H9 (cell line): ENCODE results near the gene ANKRD13D. TPM values are rescaled to one million over a fixed set of nuclear protein-coding genes. Genes with fewer than 3 reads are reported as not detected.
A peak's percentile ranks its signal among the peaks of the same experiment; 100 is the strongest.

ENCODE experiments used
- DNase-seq: peaks from one replicate; pipeline ENCODE4 v3.0.0-alpha.2; 2017
- H2AFZ ChIP-seq: one replicate; pipeline ENCODE4 v1.6.1; 2013; ENCODE audit warnings: mild to moderate bottlenecking, low read length, control low read depth, moderate library complexity
- H2AK5ac ChIP-seq: 2 replicates; pipeline ENCODE4 v1.6.1; 2013; ENCODE audit warnings: low read length, control low read depth, mixed read lengths; ENCODE audit not compliant: insufficient read length
- H2BK120ac ChIP-seq: one replicate; pipeline ENCODE4 v1.6.1; 2013; ENCODE audit warnings: low read depth, mild to moderate bottlenecking, low read length, control low read depth, inconsistent platforms; ENCODE audit not compliant: poor library complexity, severe bottlenecking
- H2BK12ac ChIP-seq: 2 replicates; pipeline ENCODE4 v1.6.1; 2013; ENCODE audit warnings: low read length, control low read depth, mixed read lengths, low read depth; ENCODE audit not compliant: insufficient read length
- H2BK15ac ChIP-seq: 2 replicates; pipeline ENCODE4 v1.6.1; 2013; ENCODE audit warnings: low read depth, low read length, control low read depth
- H2BK20ac ChIP-seq: one replicate; pipeline ENCODE4 v1.6.1; 2013; ENCODE audit warnings: low read depth, mild to moderate bottlenecking, low read length, control low read depth, inconsistent platforms; ENCODE audit not compliant: poor library complexity, severe bottlenecking
- H2BK5ac ChIP-seq: 2 replicates; pipeline ENCODE4 v1.6.1; 2013; ENCODE audit warnings: low read length, control low read depth, mixed read lengths; ENCODE audit not compliant: insufficient read length
- H3K14ac ChIP-seq: 2 replicates; pipeline ENCODE4 v1.6.1; 2013; ENCODE audit warnings: low read length, control low read depth; ENCODE audit not compliant: insufficient read depth
- H3K18ac ChIP-seq: 2 replicates; pipeline ENCODE4 v1.6.1; 2013; ENCODE audit warnings: low read depth, mild to moderate bottlenecking, mixed read lengths, low read length, control low read depth; ENCODE audit not compliant: insufficient read length
- H3K23ac ChIP-seq: 2 replicates; pipeline ENCODE4 v1.6.1; 2013; ENCODE audit warnings: low read length, control low read depth, mixed read lengths, low read depth; ENCODE audit not compliant: insufficient read length
- H3K23me2 ChIP-seq: 2 replicates; pipeline ENCODE4 v1.6.1; 2013; ENCODE audit warnings: low read depth, mild to moderate bottlenecking, mixed read lengths, low read length, control low read depth; ENCODE audit not compliant: insufficient read length, poor library complexity, severe bottlenecking
- H3K27ac ChIP-seq: 2 replicates; pipeline ENCODE4 v1.5.1; 2013; ENCODE audit warnings: low read length, control low read depth, mixed read lengths, low read depth; ENCODE audit not compliant: insufficient read length
- H3K27me3 ChIP-seq: 2 replicates; pipeline ENCODE4 v1.6.1; 2013; ENCODE audit warnings: low read length, control low read depth, inconsistent platforms; ENCODE audit not compliant: insufficient read depth
- H3K4ac ChIP-seq: 2 replicates; pipeline ENCODE4 v1.6.1; 2013; ENCODE audit warnings: low read depth, mild to moderate bottlenecking, control low read depth, inconsistent platforms, low read length, moderate library complexity
- H3K4me1 ChIP-seq: 2 replicates; pipeline ENCODE4 v1.6.1; 2013; ENCODE audit warnings: low read length, control low read depth, inconsistent platforms; ENCODE audit not compliant: insufficient read depth
- H3K4me2 ChIP-seq: 2 replicates; pipeline ENCODE4 v1.6.1; 2013; ENCODE audit warnings: low read length, control low read depth, mixed read lengths; ENCODE audit not compliant: insufficient read length, insufficient read depth
- H3K56ac ChIP-seq: 2 replicates; pipeline ENCODE4 v1.6.1; 2013; ENCODE audit warnings: low read depth, mild to moderate bottlenecking, mixed read lengths, low read length, control low read depth; ENCODE audit not compliant: insufficient read length
- H3K79me1 ChIP-seq: 2 replicates; pipeline ENCODE4 v1.6.1; 2013; ENCODE audit warnings: low read depth, mild to moderate bottlenecking, moderate library complexity, low read length, control low read depth, inconsistent platforms; ENCODE audit not compliant: insufficient read depth, poor library complexity, severe bottlenecking
- H3K79me2 ChIP-seq: 2 replicates; pipeline ENCODE4 v1.6.1; 2013; ENCODE audit warnings: low read length, control low read depth, inconsistent platforms; ENCODE audit not compliant: insufficient read depth
- H3K9ac ChIP-seq: 2 replicates; pipeline ENCODE4 v1.6.1; 2013; ENCODE audit warnings: low read length, control low read depth, mixed read lengths; ENCODE audit not compliant: insufficient read length; ENCODE audit errors: extremely low read depth
- H3K9me3 ChIP-seq: one replicate; pipeline ENCODE4 v1.6.1; 2013; ENCODE audit warnings: low read depth, low read length, inconsistent platforms; ENCODE audit not compliant: control insufficient read depth
- H3T11ph ChIP-seq: one replicate; pipeline ENCODE4 v1.6.1; 2013; ENCODE audit warnings: mild to moderate bottlenecking, low read length, control low read depth, inconsistent platforms
- H4K20me1 ChIP-seq: one replicate; pipeline ENCODE4 v1.6.1; 2013; ENCODE audit not compliant: control insufficient read depth, insufficient read length, insufficient read depth
- H4K5ac ChIP-seq: 2 replicates; pipeline ENCODE4 v1.6.1; 2013; ENCODE audit warnings: low read depth, mild to moderate bottlenecking, mixed read lengths, low read length, control low read depth; ENCODE audit not compliant: insufficient read length
- H4K8ac ChIP-seq: replicated peaks from 2 replicates; pipeline ENCODE4 v1.6.1; 2013; ENCODE audit warnings: low read length, control low read depth, mixed read lengths, low read depth; ENCODE audit not compliant: insufficient read length
- H4K91ac ChIP-seq: 2 replicates; pipeline ENCODE4 v1.6.1; 2013; ENCODE audit warnings: low read depth, mild to moderate bottlenecking, moderate library complexity, mixed read lengths, low read length, control low read depth; ENCODE audit not compliant: insufficient read length
- H3K27ac Mint-ChIP-seq, 3 experiments: 2 replicates in 2 of 3; 3 replicates in 1 of 3; pipeline ENCODE4 v1.8.0; 2020 to 2021; ENCODE audit warnings: mixed read lengths in 3 of 3, mild to moderate bottlenecking in 1 of 3, moderate library complexity in 1 of 3
- H3K27me3 Mint-ChIP-seq: 2 replicates; pipeline ENCODE4 v1.8.0; 2021; ENCODE audit warnings: low read depth, mild to moderate bottlenecking, moderate library complexity, mixed read lengths
- H3K36me3 Mint-ChIP-seq, 3 experiments: 2 replicates in 2 of 3; 3 replicates in 1 of 3; pipeline ENCODE4 v1.8.0; 2020 to 2021; ENCODE audit warnings: low read depth in 3 of 3, mixed read lengths in 3 of 3; ENCODE audit not compliant: insufficient read depth in 1 of 3
- H3K4me1 Mint-ChIP-seq, 2 experiments: 2 replicates each; pipeline ENCODE4 v1.8.0; 2020; ENCODE audit warnings: mixed read lengths in 2 of 2
- H3K4me3 Mint-ChIP-seq, 2 experiments: 2 replicates in 1 of 2; 3 replicates in 1 of 2; pipeline ENCODE4 v1.8.0; 2020 to 2021; ENCODE audit warnings: mild to moderate bottlenecking in 2 of 2, mixed read lengths in 2 of 2, moderate library complexity in 1 of 2
- H3K9me3 Mint-ChIP-seq, 2 experiments: 2 replicates in 1 of 2; 3 replicates in 1 of 2; pipeline ENCODE4 v1.8.0; 2020; ENCODE audit warnings: mild to moderate bottlenecking in 2 of 2, mixed read lengths in 2 of 2, moderate library complexity in 1 of 2
- CTCF ChIP-seq: fragments of 200-600 bp; sonication (generic); conservative IDR thresholded peaks from 3 replicates; pipeline ENCODE4 v1.8.0; 2021; ENCODE audit warnings: antibody characterized with exemption, mild to moderate bottlenecking
- WGBS: extraction: QIAGEN DNeasy Blood & Tissue Kit; methylation state at CpG from one replicate; pipeline ENCODE4 v1.1.7; 2013; ENCODE audit warnings: missing lambda C conversion rate, low lambda C conversion rate, mixed read lengths; ENCODE audit not compliant: insufficient read length; ENCODE audit errors: extremely low coverage; 5-methylcytosine and 5-hydroxymethylcytosine counted together
- total RNA-seq: library from RNA; stranded (reverse); gene quantifications from 2 replicates; pipeline ENCODE4 v1.2.1, GENCODE V29; 2021

Gene ANKRD13D
- total RNA-seq, 1 experiment from 2014 or later: 42.1 TPM

DNA sequence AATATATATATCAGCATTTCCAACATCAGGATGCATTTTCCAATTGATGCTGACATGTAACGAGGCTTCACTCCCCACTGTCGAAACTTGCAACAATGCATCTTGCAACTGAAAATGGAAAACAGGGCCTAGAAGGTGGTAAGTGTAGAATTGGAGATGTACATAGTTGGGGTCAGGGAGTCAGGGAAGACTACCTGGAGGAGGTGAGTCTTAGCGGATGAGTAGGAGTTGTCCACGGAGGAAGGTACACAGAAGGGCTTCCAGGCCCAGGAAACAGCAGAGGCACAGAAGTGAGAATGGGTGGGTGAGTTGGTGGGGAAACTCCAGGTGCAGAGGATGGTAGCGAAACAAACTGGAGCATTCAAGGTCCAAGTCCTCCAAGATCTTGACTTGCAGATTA lies 24.8 kb upstream of the ANKRD13D start:
- H3K4me2 ChIP-seq: no peak overlapping the region
- no peak overlapping the region for H4K5ac ChIP-seq
- no peak overlapping the region for H3K4ac ChIP-seq
- no CpG with 5 or more reads among the region's 5 CpGs for WGBS
- no peak overlapping the region for H3K18ac ChIP-seq
- H2BK15ac ChIP-seq: no peak overlapping the region
- no peak overlapping the region for H4K8ac ChIP-seq
- peaks cover 3% of the 10 kb centered on the region for H4K20me1 ChIP-seq
- DNase-seq: no peak
- peaks cover 44% of the 10 kb centered on the region for H3K27me3 Mint-ChIP-seq
- no peak overlapping the region for H2BK20ac ChIP-seq
- no peak overlapping the region for H2AFZ ChIP-seq
- no peak overlapping the region for H3K56ac ChIP-seq
- H3K9ac ChIP-seq: no peak overlapping the region
- H3T11ph ChIP-seq: no peak overlapping the region
- no peak overlapping the region for H3K27ac ChIP-seq
- no peak overlapping the region for H3K27ac Mint-ChIP-seq
- peaks cover 23 to 30% of the 10 kb centered on the region in 2 experiments for H3K4me1 Mint-ChIP-seq
- H3K79me1 ChIP-seq: no peaks in the 10 kb centered on the region
- no peaks in the 10 kb centered on the region; the same call in 1 of the 2 replicates for H3K4me1 ChIP-seq
- H3K23ac ChIP-seq: no peak overlapping the region
- H3K4me3 Mint-ChIP-seq: peak overlapping the region in 1 of 2 experiments; percentile 33; a peak in 1 of 5 replicates
- no peaks in the 10 kb centered on the region; the same call in 1 of the 2 replicates for H3K27me3 ChIP-seq
- no peak overlapping the region for H2BK5ac ChIP-seq
- no peaks in the 10 kb centered on the region for H3K9me3 Mint-ChIP-seq
- H3K9me3 ChIP-seq: no peaks in the 10 kb centered on the region
- peaks cover 5% of the 10 kb centered on the region; the same call in 1 of the 2 replicates for H3K79me2 ChIP-seq
- no peak overlapping the region for H2BK12ac ChIP-seq
- H4K91ac ChIP-seq: no peak overlapping the region
- no peak overlapping the region for H3K14ac ChIP-seq
- H2BK120ac ChIP-seq: no peak overlapping the region
- TF ChIP-seq CTCF: no peak
- peaks cover 0 to 11% (median 10%) of the 10 kb centered on the region in 3 experiments; a peak in 5 of 7 replicates for H3K36me3 Mint-ChIP-seq
- peaks cover 11% of the 10 kb centered on the region for H3K23me2 ChIP-seq
- no peak overlapping the region for H2AK5ac ChIP-seq
